ENCODE results near the gene PROCA1.
A peak's percentile ranks its signal among the peaks of the same experiment; 100 is the strongest.

PROCA1 gene

GRCh38 chr17:28740406-28741357, 29.0 kb upstream of the PROCA1 start:
- Histone ChIP-seq H3K27ac (ENCODE audit: low read depth, low read length) (peak overlapping the region; percentile 90), H3K9me3 (ENCODE audit: control insufficient read depth, insufficient read depth, low read length) (peaks cover 5% of the 10 kb centered on the region; the same call in 1 of the 2 replicates), H3K27me3 (ENCODE audit: control insufficient read depth, low read length) (no peaks in the 10 kb centered on the region), H3K4me3 (ENCODE audit: low read length) (peak overlapping the region; percentile 64), H3K36me3 (ENCODE audit: control insufficient read depth, low read length) (peaks cover 53% of the 10 kb centered on the region), H3K9me2 (replicated peaks; ENCODE audit: control insufficient read depth, low read length) (no peaks in the 10 kb centered on the region), H3K4me2 (ENCODE audit: low read length) (peak overlapping the region; percentile 78), H3K79me2 (ENCODE audit: control insufficient read depth, low read length) (peaks cover 50% of the 10 kb centered on the region), H3F3A (ENCODE audit: control insufficient read depth, insufficient read depth) (peaks cover 29% of the 10 kb centered on the region), H4K20me1 (ENCODE audit: control insufficient read depth, insufficient read depth, low read depth, low read length) (peaks cover 3% of the 10 kb centered on the region), H3K4me1 (ENCODE audit: control insufficient read depth, low read length) (peaks cover 70% of the 10 kb centered on the region)
- TF ChIP-seq, protein P1, sequence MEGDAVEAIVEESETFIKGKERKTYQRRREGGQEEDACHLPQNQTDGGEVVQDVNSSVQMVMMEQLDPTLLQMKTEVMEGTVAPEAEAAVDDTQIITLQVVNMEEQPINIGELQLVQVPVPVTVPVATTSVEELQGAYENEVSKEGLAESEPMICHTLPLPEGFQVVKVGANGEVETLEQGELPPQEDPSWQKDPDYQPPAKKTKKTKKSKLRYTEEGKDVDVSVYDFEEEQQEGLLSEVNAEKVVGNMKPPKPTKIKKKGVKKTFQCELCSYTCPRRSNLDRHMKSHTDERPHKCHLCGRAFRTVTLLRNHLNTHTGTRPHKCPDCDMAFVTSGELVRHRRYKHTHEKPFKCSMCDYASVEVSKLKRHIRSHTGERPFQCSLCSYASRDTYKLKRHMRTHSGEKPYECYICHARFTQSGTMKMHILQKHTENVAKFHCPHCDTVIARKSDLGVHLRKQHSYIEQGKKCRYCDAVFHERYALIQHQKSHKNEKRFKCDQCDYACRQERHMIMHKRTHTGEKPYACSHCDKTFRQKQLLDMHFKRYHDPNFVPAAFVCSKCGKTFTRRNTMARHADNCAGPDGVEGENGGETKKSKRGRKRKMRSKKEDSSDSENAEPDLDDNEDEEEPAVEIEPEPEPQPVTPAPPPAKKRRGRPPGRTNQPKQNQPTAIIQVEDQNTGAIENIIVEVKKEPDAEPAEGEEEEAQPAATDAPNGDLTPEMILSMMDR (IDR thresholded peaks at IDR 0.05; ENCODE audit: low read depth, low read length, poor library complexity, severe bottlenecking) = no peak
- TF ChIP-seq EZH2phosphoT487 (IDR thresholded peaks at IDR 0.05; ENCODE audit: borderline replicate concordance, low read length) = no peak

DNA sequence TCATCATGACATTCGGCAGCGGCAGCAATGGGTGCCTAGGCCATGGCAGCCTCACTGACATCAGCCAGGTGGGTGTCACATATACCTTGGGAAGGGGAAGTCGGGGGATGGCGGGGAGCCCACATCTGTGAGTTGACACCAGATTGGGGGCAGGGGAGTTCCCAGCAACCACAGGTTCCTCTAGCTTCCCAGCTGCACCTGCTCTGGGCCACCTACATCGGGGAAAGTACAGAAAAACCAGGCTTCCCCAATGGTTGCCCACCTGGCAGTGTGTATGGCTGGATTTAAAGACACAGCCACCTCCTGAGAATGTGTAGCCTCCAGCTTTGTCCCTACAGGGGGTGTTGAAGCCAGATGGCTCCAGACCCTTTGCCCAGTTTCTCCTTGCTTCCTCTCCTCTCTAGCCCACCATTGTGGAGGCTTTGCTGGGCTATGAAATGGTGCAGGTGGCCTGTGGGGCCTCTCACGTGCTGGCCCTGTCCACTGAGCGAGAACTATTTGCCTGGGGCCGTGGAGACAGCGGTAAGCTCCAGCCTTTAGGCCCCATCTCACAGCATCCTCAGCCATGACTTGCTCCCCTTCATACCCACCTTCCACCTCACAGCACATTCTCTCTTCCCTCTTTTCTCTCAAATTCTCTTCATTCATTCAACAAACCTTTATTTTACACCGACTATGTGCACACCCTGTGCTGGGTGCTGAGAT, 27.1 kb upstream of the PROCA1 start:
- peaks cover 46% of the 10 kb centered on the region for H3K36me3 ChIP-seq (ENCODE audit: control insufficient read depth, low read length)
- H3K27ac ChIP-seq (ENCODE audit: low read depth, low read length) = peak overlapping the region; percentile 90
- peaks cover 32% of the 10 kb centered on the region for H3K79me2 ChIP-seq (ENCODE audit: control insufficient read depth, low read length)
- no peak for TF ChIP-seq EZH2phosphoT487 (IDR thresholded peaks at IDR 0.05; ENCODE audit: borderline replicate concordance, low read length)
- TF ChIP-seq, protein P1 (IDR thresholded peaks at IDR 0.05; ENCODE audit: low read depth, low read length, poor library complexity, severe bottlenecking) = no peak
- H3K27me3 ChIP-seq (ENCODE audit: control insufficient read depth, low read length) = no peaks in the 10 kb centered on the region
- no peaks in the 10 kb centered on the region for H4K20me1 ChIP-seq (ENCODE audit: control insufficient read depth, insufficient read depth, low read depth, low read length)
- peak overlapping the region; percentile 72 for H3K4me3 ChIP-seq (ENCODE audit: low read length)
- peak overlapping the region; percentile 85 for H3K4me2 ChIP-seq (ENCODE audit: low read length)
- H3K9me3 ChIP-seq (ENCODE audit: control insufficient read depth, insufficient read depth, low read length) = peaks cover 5% of the 10 kb centered on the region; the same call in 1 of the 2 replicates
- H3F3A ChIP-seq (ENCODE audit: control insufficient read depth, insufficient read depth) = peaks cover 27% of the 10 kb centered on the region
- no peaks in the 10 kb centered on the region for H3K9me2 ChIP-seq (replicated peaks; ENCODE audit: control insufficient read depth, low read length)
- peaks cover 65% of the 10 kb centered on the region for H3K4me1 ChIP-seq (ENCODE audit: control insufficient read depth, low read length)

GRCh38 chr17:28737770-28738679, 26.3 kb upstream of the PROCA1 start:
- peak overlapping the region; percentile 72 for H3K4me3 ChIP-seq (ENCODE audit: low read length)
- peaks cover 46% of the 10 kb centered on the region for H3K36me3 ChIP-seq (ENCODE audit: control insufficient read depth, low read length)
- no peaks in the 10 kb centered on the region for H4K20me1 ChIP-seq (ENCODE audit: control insufficient read depth, insufficient read depth, low read depth, low read length)
- H3K79me2 ChIP-seq (ENCODE audit: control insufficient read depth, low read length) = peaks cover 29% of the 10 kb centered on the region
- H3K9me3 ChIP-seq (ENCODE audit: control insufficient read depth, insufficient read depth, low read length) = peaks cover 5% of the 10 kb centered on the region; the same call in 1 of the 2 replicates
- peaks cover 60% of the 10 kb centered on the region for H3K4me1 ChIP-seq (ENCODE audit: control insufficient read depth, low read length)
- H3K4me2 ChIP-seq (ENCODE audit: low read length) = peak overlapping the region; percentile 85
- no peaks in the 10 kb centered on the region for H3K27me3 ChIP-seq (ENCODE audit: control insufficient read depth, low read length)
- peak overlapping the region; percentile 90 for H3K27ac ChIP-seq (ENCODE audit: low read depth, low read length)
- H3F3A ChIP-seq (ENCODE audit: control insufficient read depth, insufficient read depth) = peaks cover 27% of the 10 kb centered on the region
- TF ChIP-seq, protein P1 (IDR thresholded peaks at IDR 0.05; ENCODE audit: low read depth, low read length, poor library complexity, severe bottlenecking) = no peak
- no peak for TF ChIP-seq EZH2phosphoT487 (IDR thresholded peaks at IDR 0.05; ENCODE audit: borderline replicate concordance, low read length)
- H3K9me2 ChIP-seq (replicated peaks; ENCODE audit: control insufficient read depth, low read length) = no peaks in the 10 kb centered on the region
